ENCODE results near the gene ANKRD33B.

The ANKRD33B gene

DNA sequence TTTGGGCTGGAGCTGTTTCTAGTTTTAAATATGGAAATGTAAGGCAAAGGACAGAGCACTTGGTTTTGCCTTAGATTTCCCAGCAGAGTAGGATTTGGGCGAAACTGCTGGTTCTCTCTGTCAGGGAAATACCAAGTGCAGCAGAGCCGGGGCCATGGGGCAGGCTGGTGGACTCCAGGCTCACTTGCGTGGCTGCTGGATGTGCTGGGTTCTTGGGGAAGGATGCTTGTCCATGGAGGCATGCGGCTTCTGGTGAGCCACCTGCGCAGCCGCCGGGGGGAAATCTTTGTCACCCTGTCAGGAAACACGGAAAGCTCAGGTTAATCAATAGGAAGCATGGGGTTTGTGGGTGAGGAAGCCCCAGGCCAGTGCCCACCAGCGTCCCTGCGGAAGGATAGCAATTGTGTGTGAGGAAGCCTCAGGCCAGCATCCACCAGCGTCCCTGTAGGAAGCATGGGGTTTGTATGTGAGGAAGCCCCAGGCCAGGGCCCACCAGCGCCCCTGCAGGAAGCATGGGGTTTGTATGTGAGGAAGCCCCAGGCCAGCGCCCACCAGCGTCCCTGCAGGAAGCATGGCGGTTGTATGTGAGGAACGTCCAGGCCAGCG lies 117.1 kb downstream of the ANKRD33B start:
- DNase-seq, result no peak

DNA sequence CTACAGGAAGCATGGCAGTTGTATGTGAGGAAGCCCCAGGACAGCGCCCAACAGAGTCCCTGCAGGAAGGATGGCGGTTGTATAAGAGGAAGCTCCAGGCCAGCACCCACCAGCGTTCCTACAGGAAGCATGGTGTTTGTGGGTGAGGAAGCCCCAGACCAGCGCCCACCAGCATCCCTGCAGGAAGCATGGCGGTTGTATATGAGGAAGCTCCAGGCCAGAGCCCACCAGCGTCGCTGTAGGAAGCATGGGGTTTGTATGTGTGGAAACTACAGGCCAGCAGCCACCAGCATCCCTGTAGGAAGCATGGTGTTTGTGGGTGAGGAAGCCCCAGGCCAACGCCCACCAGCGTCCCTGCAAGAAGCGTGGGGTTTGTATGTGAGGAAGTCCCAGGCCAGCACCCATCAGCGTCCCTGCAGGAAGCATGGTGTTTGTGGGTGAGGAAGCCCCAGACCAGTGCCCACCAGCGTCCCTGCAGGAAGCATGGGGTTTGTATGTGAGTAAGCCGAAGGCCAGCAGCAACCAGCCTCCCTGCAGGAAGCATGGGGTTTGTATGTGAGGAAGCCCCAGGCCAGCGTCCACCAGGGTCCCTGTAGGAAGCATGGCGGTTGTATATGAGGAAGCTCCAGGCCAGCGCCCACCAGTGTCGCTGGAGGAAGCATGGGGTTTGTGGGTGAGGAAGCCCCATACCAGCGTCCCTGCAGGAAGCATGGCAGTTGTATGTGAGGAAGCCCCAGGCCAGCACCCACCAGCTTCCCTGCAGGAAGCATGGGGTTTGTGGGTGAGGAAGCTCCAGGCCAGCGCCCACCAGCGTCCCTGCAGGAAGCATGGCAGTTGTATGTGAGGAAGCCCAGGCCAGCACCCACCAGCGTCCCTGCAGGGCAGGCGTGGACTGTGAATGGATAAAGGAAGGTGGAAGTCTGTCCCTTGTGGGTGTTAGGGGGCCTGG lies 118.1 kb downstream of the ANKRD33B start:
- DNase-seq, result no peak

DNA sequence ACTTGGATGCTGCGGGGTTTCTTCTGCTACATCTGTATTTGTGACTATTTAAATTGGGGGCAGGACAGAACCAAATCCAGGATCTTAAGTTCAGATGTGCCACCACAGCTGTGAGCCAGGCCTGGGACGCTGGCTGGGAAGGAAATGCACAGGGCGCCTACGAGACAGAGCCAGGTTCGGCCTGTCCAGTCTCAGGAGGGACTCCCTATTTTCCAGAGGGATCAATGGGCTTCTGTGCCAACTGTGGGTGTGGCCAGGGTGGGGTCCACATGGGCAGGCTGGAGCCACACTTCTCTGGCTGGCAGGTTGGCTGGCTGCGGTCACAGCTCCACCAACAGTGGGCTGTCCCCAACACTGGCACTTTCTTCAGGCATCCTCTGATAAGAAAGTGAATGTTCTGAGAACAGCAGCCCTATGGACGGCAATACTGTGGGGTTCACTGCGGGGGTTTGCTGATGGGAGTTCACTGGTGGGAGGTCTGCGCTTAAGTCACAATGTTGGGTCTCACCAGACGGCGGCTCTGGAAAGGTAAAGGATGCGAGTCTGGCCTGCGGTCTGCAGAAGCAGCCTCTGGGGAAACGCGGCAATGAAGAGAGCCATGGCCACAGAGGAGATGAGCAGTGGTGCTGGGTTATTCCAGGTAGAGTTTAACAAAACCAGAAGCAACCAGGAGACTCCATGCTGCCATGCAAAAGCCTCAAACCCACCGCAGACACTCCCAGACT lies 119.1 kb downstream of the ANKRD33B start:
- no peak for DNase-seq

DNA sequence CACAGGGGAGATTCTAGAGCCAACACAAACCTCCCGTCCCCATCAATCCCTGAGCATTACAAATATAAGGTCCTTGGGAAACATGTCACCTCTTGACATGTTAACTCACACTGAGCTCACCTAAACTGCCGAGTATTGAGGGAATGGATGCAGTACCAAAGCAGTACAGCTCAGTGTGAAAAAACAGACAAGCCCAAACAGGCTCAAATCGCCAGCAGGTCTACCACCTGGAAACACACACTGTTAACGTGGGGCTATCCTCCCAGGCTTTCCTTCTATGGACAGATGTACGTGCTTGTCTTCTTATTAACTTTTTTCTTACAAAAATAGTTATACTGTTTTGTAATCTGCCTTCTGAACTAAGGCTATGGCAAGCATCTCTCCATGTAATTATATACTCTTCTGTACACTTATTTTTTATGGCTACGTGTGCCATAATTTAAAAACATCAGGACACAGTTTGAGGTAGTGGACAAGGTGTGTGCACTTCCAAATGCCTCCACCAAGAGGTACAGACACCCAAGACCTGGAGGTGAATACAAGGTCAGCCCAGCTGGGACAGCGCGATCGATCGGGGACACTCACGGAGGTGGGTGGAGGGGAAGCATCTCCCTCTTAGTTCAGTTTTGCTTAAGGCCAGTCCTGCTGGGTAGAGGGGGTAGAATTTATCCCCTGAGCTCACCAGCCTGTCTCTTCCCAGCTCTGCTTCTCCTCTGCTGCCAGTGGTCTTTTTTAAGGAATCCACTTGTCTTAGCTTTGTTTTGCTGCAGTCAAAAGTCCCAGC lies 120.6 kb downstream of the ANKRD33B start:
- DNase-seq, result no peak

DNA sequence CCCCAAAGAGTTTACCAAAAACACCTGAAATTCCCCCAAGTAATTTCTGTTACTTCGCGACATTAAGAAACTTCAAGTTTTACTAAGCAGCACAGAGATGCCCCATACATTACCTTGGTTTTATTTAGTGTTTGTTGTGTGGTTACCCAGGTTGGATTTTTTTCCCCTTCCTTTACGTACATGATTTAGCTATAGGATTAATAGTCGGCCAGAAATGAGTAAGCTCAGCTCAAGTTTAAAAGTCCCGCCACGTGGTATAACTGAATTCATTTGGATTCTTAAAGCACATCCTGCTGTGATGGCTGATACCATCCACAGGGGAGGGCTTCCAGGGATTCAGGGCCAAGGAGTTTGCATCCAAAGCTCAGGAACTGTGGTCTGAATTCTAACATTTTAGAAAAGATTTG lies 121.2 kb downstream of the ANKRD33B start:
- no peak for DNase-seq

DNA sequence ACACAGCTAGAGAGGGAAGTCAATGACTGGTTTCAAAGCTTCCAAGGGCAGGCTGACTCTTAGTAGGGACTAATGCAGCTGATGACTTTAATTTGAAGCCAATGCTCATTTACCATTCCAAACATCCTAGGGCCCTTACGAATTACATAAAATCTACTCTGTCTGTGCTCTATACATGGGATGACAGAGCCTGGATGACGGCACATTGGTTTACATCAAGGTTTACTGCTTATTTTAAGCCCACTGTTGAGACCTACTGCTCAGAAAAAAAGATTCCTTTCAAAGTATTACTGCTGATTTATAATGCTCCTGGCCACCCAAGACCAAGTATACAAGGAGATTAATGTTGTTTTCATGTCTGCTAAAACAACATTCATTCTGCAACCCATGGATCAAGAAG lies 123.0 kb downstream of the ANKRD33B start:
- no peak for DNase-seq

DNA sequence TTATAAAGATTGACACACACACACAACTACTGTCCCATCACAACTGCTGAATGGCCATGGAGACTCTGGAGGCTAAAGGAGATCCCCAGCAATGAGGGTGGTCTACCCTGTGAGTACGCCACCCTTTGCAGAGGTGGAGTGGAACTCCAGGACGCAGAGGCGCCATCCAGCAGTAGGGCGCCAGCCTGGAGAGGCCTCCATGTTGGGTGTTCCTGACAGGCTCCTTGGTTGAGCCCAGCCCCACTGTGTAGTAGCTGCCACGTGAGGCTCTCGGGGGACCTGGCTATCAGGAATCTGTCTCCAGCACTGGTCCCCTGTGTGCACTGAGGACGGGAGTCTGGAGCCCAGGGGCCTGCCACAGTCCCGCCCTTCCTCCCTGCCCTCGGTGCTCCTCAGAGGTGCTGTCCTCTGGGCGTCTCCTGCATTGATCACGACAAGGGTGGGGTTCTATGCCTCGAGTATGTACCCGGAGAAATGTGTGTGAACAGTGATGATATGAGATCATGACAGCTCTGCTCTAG lies 124.8 kb downstream of the ANKRD33B start:
- no peak for DNase-seq

DNA sequence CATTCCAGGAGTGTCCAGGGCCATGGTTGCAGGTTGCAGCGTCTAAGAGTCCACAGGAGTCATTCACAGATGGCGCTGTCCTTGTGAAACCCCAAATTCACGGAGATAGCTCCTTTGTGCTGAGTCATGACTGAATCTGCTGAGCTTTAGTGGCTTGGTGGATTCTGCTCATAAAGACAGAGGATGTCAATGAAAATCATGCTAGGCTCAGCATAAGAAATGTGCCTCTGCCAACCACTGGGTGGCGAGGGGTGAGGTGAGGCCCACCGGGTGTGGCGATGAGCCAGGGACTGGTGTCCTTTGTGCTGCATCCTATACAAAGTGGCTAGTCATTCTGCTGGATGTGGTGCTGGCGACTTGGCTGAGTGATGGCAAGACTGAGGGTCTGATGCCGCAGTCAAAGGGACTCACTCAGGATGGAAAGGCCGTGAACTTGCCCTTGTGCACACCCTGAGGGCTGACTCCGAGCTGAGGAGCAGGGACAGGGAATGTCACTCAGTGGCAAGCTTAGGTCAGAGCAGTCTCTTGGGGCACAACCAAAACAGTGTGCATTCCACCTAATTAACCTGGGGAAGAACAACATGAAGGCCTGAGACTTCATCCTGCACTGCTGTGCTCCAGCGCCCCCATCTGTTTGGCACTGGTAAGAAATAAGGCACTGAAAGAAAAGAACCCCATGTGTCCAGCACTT lies 125.7 kb downstream of the ANKRD33B start:
- no peak for DNase-seq

DNA sequence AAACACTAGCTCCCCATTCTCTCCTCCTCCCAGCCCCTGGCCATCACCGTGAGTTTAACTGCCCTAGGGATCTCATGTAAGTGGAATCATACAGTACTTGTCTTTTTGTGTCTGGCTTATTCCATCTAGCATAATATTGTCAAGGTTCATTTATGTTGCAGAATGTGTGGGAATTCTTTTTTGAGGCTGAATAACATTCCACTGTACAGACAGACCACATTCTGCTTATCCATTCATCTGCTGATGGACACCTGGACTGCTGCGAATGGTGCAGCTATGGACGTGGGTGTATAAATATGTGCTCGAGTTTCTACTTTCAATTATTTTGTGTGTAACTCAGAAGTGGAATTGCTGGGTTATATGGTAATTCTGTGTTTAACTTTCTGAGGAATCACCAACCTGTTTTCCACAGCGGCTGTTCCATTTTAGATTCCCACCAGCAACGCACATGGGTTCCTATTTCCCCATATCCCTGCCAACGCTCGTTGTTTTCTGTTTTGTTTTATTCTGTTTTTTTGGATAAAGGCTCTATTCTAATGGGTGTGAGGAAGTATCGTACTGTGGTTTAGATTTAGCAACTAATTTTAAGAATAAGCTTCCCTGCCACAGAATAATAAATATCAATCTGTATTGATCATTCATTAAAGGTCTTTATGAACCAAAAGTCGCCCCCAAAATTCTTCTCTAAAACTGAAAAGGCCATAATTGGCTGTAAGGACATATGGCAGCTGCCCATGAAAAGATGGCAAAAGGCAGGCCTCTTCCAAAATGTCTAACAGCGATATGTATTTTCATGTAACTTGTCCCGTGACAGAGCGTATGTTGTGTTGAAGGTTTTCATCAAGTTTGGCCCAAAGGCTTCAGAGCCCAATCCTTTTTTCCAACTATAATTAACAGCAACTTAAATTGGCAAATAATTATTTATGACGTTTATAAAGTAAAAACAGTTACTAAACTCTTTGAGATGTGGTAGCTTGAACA lies 126.9 kb downstream of the ANKRD33B start:
- DNase-seq, result no peak

DNA sequence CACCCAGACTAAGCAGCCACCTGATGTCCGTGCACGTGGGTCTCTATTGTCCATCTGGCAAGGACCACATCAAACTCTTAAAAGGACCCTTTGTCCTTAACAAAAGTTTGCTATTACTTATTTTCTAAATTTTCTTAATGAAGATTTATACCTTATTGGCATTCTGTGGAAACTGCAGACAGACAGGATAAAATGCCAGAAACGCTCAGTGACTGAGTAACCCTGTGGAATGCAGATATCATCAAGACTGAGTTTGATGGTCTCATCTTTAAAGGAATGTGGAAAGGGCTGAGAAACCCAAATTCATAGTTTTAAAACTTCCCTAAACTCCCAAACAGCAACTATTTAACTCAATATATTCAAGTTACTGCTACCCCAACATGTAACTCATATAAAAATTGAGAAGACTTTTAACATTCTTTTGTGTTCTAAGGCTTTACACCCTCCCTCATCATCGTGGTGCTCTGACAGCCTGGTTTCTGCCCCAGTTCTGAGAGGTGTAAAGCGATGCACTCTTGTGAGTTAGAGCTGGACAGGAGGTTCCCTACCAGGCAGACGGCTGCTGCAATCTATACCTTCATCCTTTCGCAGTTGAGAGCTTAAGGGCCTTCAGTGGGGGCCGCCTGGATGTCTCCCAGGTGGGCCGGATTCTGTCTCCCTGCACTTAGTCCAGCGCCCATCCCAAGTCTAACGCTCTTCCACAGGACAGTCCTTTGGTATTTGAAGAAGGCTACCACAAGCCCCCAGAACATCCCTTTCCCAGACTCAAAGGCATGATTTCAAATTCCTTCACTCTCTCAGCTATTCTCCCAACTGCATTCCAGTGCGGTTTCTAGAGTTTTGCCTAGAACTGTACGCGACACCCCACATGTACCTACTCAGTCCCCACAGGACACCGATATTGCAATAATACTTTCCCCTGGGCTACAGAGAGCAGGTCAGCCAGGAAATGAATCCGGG lies 128.2 kb downstream of the ANKRD33B start:
- DNase-seq, result no peak

DNA sequence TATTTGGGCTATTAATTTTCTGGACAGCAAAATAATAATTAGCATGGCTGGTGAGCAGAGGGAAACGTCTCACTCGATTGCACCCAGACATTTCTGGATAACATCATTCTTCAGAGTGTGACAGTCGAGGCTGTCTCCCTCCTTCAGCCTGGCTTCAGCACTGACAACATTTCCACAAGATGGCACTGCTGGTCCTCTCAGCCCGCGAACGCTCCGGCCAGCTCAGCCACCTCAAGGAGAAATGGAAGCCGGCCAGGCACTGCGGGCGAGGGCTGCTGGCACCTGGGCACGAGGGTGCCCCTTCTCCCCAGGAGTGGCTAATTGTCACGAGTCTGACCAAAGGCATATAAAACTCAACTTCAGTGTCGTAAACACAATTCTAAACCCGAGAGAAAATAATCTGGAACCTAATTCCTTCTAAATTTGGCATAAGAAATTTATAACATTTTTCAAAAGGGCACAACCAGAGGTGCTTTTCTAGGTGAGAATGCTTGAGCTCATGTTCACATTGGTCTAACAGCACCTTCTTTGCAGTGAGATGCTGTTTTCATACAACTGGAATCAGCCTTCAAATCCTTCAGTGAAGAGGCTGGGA lies 131.3 kb downstream of the ANKRD33B start:
- peak; percentile 33 for DNase-seq

DNA sequence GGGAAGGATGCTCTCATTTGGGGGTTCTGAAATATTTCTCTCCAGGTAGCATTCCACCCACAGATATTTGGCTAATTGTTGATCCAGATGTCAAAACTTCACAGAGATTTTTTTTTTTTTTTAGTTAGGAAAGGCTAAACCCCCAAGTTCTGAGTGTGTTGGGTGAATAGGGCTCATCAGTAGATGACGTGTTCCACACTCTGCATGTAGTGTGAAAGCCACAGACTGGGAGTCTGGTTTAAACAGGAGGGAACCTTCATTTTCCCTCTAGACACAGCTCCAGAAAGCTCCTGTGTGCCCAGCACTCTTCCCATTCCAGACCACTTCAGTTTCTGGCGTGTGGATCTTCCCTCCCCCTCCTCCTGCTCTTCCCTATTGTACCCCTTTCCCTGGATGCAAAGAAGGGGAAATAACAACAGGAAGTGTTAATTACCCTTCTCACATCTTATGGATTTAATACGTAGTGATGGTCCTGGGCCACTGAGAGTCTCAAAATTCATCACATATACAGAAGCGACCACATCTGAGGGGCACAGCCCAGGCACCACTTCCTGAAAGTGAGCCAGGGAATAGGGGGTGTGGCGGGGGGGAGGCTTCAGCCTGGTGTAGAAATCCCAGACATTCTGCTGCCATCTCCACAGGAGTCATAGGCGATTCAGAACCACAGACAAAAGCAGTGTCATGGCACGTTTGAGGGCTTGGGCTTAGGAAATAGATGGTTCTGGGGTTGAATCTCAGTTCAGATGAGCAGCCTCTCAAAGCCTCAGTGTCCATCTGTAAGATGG lies 132.1 kb downstream of the ANKRD33B start:
- DNase-seq, result no peak

DNA sequence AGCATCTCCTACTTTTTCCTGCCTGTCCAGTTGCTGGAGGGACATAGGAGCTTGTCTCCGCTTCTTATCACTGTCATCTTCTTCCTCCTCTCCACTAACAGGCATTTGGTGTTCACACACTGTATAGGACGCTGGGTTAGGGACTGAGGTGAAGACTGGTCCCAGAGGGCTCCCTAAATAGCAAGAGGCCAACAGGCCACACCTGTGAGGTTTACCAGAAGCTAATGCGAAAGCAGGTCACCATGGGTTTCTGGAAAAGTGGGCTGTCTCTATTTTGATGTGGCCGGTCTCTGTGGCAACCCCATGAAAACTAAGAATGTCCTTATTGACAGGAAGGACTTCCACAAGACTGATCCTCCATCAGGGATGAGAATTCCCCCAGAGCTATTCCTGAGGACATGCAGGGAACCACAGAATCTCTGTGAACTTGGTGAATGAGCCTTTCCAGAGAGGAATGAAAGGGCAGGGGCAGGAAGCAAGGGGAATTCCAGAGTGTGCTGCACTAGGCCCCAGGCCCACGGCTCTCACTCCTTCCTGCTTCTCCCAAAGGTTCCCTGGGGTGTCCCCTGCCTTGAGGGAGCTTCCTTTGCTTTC lies 135.5 kb downstream of the ANKRD33B start:
- DNase-seq, result no peak

DNA sequence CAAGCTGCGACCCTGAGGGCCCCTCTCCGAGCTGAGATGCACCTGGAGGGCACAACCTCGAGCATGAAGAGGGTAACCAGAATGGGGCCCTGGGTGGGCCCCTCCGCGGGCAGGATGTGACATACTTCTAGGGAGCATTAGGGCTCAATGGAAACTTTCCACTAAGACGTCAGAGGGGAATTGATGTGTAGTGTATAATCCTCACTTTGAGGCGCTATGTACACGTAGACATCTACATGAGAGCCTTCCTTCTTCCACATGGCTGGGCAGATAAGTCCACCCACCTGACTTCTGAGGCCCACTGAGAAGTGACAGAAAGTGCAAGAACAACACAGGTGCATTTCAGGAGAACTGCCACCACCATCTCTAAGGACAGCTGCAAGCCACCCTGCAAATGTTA lies 136.1 kb downstream of the ANKRD33B start:
- peak; percentile 29 for DNase-seq

DNA sequence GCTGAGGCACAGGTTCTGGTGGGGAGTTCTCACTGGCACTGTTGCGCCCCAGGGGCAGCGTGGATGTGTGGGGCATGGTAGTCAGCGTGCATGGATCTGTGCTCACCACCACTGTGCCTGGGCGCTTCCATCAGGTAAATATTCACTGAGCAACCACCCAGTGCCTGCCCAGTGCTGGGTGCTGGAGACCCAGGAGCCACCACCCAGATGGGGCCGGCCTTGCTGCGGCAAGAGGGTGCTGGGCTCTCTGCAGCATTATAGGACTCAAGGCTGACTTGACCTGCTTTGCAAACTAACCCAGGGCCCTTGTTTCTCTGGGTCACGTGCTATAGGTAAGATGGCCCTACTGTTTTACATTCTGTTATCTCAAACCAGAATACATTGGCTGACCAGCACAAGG lies 136.6 kb downstream of the ANKRD33B start:
- DNase-seq, result no peak

DNA sequence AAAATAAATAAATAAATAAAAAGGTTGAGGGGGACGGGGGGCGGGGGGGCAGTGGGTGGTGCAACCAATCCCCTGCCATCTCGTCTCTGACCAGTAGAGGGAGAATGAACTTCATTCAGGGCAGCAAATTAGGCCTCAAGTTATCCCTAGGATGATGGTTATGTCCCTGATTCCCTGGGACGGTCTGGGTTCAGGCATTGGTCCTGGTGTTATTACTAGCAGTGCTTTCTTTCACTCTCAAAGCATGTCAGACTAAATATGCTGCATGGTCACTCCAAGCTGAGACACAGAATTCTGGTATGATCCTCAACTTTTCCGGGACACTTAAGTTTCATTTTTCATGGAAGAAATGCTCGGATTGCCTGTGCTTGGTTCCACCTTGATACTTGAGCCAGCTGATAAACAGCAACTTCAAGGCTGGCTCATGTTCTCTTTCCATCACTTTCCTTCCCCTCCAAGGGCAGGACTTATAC lies 137.7 kb downstream of the ANKRD33B start:
- no peak for DNase-seq

DNA sequence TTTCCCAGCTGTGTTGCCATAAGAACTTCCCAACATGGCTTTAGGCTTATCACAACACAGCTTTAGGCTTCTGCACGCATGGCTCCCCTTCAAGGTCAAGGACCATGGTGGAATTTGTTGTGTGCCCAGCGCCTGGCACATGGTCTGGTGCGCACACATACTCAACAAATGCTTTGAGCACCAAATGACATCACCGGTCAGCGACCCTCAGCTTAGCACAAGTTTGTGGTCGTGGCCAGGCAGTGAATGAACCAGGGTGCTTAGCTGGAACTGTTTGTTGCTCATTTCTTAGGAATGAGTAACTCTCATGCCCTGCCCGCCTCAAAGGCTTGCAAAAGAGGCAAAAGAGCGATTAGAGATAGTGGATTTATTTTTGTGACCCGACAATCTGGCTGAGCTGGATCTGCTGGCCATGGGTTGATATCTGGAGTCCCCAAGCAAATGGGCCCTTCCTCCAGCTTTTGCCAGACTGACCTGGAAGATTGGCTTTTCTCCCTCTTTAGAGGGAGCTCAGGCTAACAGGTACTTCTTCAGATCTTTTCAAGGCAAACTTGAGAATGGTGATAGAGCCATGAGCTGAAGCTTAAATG lies 138.3 kb downstream of the ANKRD33B start:
- DNase-seq, result no peak
